Pulmonary artery endothelial cell (primary cell): Measurements from ENCODE around the gene ZBTB4. TPM values are rescaled to one million over a fixed set of nuclear protein-coding genes. Genes with fewer than 3 reads are reported as not detected.
"Not testable (repeated sequence)": the region's sequence is repeated elsewhere in the genome, so short reads cannot be mapped to it uniquely, and the experiment has no call there.

ENCODE experiments used
- DNase-seq: peaks from one replicate; pipeline ENCODE4 v3.0.0-alpha.2; 2011; ENCODE audit warnings: low read depth, low spot score
- total RNA-seq: library from RNA; depleted of rRNA; stranded (reverse); fragments of >200 nt; gene quantifications from 2 replicates; pipeline ENCODE4 v1.2.3, GENCODE V29; 2014

The ZBTB4 gene
- total RNA-seq, 1 donor from 2014 or later = 11.2 TPM

- no peak for DNase-seq
Observed at GRCh38 chr17:7496470-7497183, 17.2 kb upstream of the ZBTB4 start.

- DNase-seq = no peak
Observed at GRCh38 chr17:7495906-7496434, 16.5 kb upstream of the ZBTB4 start.

GRCh38 chr17:7493941-7494340, 14.5 kb upstream of the ZBTB4 start:
- DNase-seq = no peak

GRCh38 chr17:7491583-7491982, 12.2 kb upstream of the ZBTB4 start:
- no peak for DNase-seq

- DNase-seq = no peak
Observed at GRCh38 chr17:7490144-7490543, 10.7 kb upstream of the ZBTB4 start.

GRCh38 chr17:7486181-7486580, 6.8 kb upstream of the ZBTB4 start:
- DNase-seq = no peak

GRCh38 chr17:7484919-7485377, 5.5 kb upstream of the ZBTB4 start:
- no peak for DNase-seq

GRCh38 chr17:7484067-7484918, 4.9 kb upstream of the ZBTB4 start, which contains the start of gene POLR2A:
Gene POLR2A, plus strand, starts transcription at chr17:7484366.
- DNase-seq = peak; percentile 94

- DNase-seq = peak; percentile 75
Observed at GRCh38 chr17:7483255-7484066, 4.0 kb upstream of the ZBTB4 start.

GRCh38 chr17:7482742-7483088, 3.3 kb upstream of the ZBTB4 start:
- DNase-seq = not testable (repeated sequence)

- DNase-seq = not testable (repeated sequence)
Observed at GRCh38 chr17:7481842-7482741, 2.7 kb upstream of the ZBTB4 start.

- DNase-seq = not testable (repeated sequence)
Observed at GRCh38 chr17:7481275-7481674, 1.8 kb upstream of the ZBTB4 start, which contains the start of gene SLC35G6. Gene SLC35G6, plus strand, starts transcription at chr17:7481446. Its CDS starts 71 bp downstream, at chr17:7481517.

GRCh38 chr17:7480089-7480384, 606 bp upstream of the ZBTB4 start:
- DNase-seq = no peak

- DNase-seq = no peak
Observed at GRCh38 chr17:7478276-7479212, 887 bp downstream of the ZBTB4 start.

- no peak for DNase-seq
Observed at GRCh38 chr17:7477392-7478275, 1.8 kb downstream of the ZBTB4 start.

- no peak for DNase-seq
Observed at GRCh38 chr17:7476951-7477350, 2.5 kb downstream of the ZBTB4 start.

- no peak for DNase-seq
Observed at GRCh38 chr17:7476494-7476893, 2.9 kb downstream of the ZBTB4 start.

- no peak for DNase-seq
Observed at GRCh38 chr17:7475764-7476422, 3.5 kb downstream of the ZBTB4 start.
